H1 (cell line): ENCODE measurements around the gene COL4A1. TPM values are rescaled to one million over a fixed set of nuclear protein-coding genes. Genes with fewer than 3 reads are reported as not detected.

Experiments used
- CTCF ChIA-PET: fragments of 300-600 bp; sonication (Branson Sonifier 250); formaldehyde crosslinking; loops from one replicate; lab custom pipeline; 2021; ENCODE audit not compliant: partially characterized antibody; lab: Charles Lee
- POLR2A ChIA-PET: fragments of 300-600 bp; sonication (Branson Sonifier 250); formaldehyde crosslinking; loops from one replicate; lab custom pipeline; 2021; ENCODE audit warnings: inconsistent platforms; ENCODE audit not compliant: partially characterized antibody; lab: Charles Lee
- DNase-seq, 2 experiments: peaks; one replicate each; pipeline versions ENCODE4 v3.0.0 to v3.0.0-alpha.2; 2010 to 2022; ENCODE audit warnings: low spot score in 2 of 2, low read depth in 1 of 2, mixed read lengths in 1 of 2
- FAIRE-seq: peaks from 2 replicates; lab custom pipeline; 2011; peaks lifted over from hg19 to GRCh38; lab: Jason Lieb, UNC
- H2AFZ ChIP-seq: 2 replicates; pipeline ENCODE4 v1.8.1; 2012; ENCODE audit warnings: low read length, inconsistent platforms
- H2AK5ac ChIP-seq: 2 replicates; pipeline ENCODE4 v1.6.1; 2013; ENCODE audit warnings: low read depth, low read length
- H2BK120ac ChIP-seq: replicated peaks from 2 replicates; pipeline ENCODE3; 2013; ENCODE audit warnings: low read depth, low read length, inconsistent platforms
- H2BK12ac ChIP-seq: 2 replicates; pipeline ENCODE4 v1.6.1; 2013; ENCODE audit warnings: low read depth, low read length
- H2BK15ac ChIP-seq: 2 replicates; pipeline ENCODE4 v1.6.1; 2013; ENCODE audit warnings: low read length
- H2BK20ac ChIP-seq: 2 replicates; pipeline ENCODE4 v1.6.1; 2013; ENCODE audit warnings: low read length
- H2BK5ac ChIP-seq: 2 replicates; pipeline ENCODE4 v1.6.1; 2013; ENCODE audit warnings: low read depth, low read length
- H3K14ac ChIP-seq: 2 replicates; pipeline ENCODE4 v1.6.1; 2013; ENCODE audit warnings: inconsistent platforms; ENCODE audit not compliant: insufficient read length
- H3K18ac ChIP-seq: 2 replicates; pipeline ENCODE4 v1.6.1; 2013; ENCODE audit warnings: low read length; ENCODE audit errors: extremely low read depth
- H3K23ac ChIP-seq: 2 replicates; pipeline ENCODE4 v1.6.1; 2013; ENCODE audit warnings: inconsistent platforms; ENCODE audit not compliant: insufficient read length
- H3K23me2 ChIP-seq: 2 replicates; pipeline ENCODE4 v1.6.1; 2013; ENCODE audit warnings: low read depth, low read length
- H3K27ac ChIP-seq: 2 replicates; pipeline ENCODE4 v1.6.1; 2011; ENCODE audit warnings: low read depth, low read length, inconsistent platforms
- H3K27me3 ChIP-seq, 4 experiments: replicated peaks in 1 of 4; 1 replicate in 1 of 4; 2 replicates in 3 of 4; pipeline versions ENCODE4 v1.6.1 to v1.8.1; 2011 to 2013; ENCODE audit warnings: low read length in 3 of 4, mild to moderate bottlenecking in 3 of 4, inconsistent platforms in 2 of 4, mixed read lengths in 2 of 4, moderate library complexity in 1 of 4; ENCODE audit not compliant: control insufficient read depth in 3 of 4, insufficient read depth in 3 of 4; ENCODE audit errors: extremely low read depth in 1 of 4
- H3K36me3 ChIP-seq, 4 experiments: 2 replicates each; pipeline versions ENCODE4 v1.6.1 to v1.8.1; 2011 to 2013; ENCODE audit warnings: mild to moderate bottlenecking in 4 of 4, low read length in 3 of 4, moderate library complexity in 2 of 4, control low read depth in 1 of 4, inconsistent platforms in 1 of 4; ENCODE audit not compliant: insufficient read depth in 4 of 4, control insufficient read depth in 2 of 4
- H3K4ac ChIP-seq: replicated peaks from 2 replicates; pipeline ENCODE3; 2013; ENCODE audit warnings: low read length, low read depth, mixed read lengths, inconsistent platforms; ENCODE audit not compliant: insufficient read length
- H3K4me1 ChIP-seq, 4 experiments: replicated peaks in 1 of 4; 1 replicate in 1 of 4; 2 replicates in 3 of 4; pipeline versions ENCODE4 v1.6.1 to v1.8.1; 2011 to 2013; ENCODE audit warnings: low read length in 3 of 4, inconsistent platforms in 2 of 4, mixed read lengths in 1 of 4; ENCODE audit not compliant: insufficient read depth in 4 of 4, control insufficient read depth in 3 of 4
- H3K4me2 ChIP-seq, 2 experiments: 2 replicates each; pipeline versions ENCODE4 v1.6.1 to v1.8.1; 2011 to 2013; ENCODE audit warnings: low read depth in 2 of 2, low read length in 2 of 2, control low read depth in 1 of 2, inconsistent platforms in 1 of 2, mild to moderate bottlenecking in 1 of 2; ENCODE audit not compliant: insufficient read depth in 1 of 2
- H3K4me3 ChIP-seq, 4 experiments: fragments of 200-600, 300-600 bp in 1 of 4; sonication (generic), shearing (Covaris generic), sonication (Bioruptor Twin) in 1 of 4; 2 replicates each; pipeline versions ENCODE4 v1.5.1 to v1.8.1; 2011 to 2016; ENCODE audit warnings: low read length in 4 of 4, low read depth in 3 of 4, control low read depth in 2 of 4, inconsistent platforms in 2 of 4, mild to moderate bottlenecking in 2 of 4, mixed read lengths in 1 of 4, moderate library complexity in 1 of 4; ENCODE audit not compliant: insufficient read depth in 2 of 4; ENCODE audit errors: extremely low read depth in 1 of 4
- H3K56ac ChIP-seq: replicated peaks from 2 replicates; pipeline ENCODE3; 2013; ENCODE audit warnings: low read depth, mild to moderate bottlenecking, mixed read lengths, low read length, inconsistent platforms; ENCODE audit not compliant: insufficient read length
- H3K79me1 ChIP-seq: 2 replicates; pipeline ENCODE4 v1.6.1; 2013; ENCODE audit warnings: low read depth, low read length, control low read depth
- H3K79me2 ChIP-seq, 2 experiments: 2 replicates each; pipeline versions ENCODE4 v1.6.1 to v1.8.1; 2012 to 2013; ENCODE audit warnings: low read length in 2 of 2, mild to moderate bottlenecking in 2 of 2, inconsistent platforms in 1 of 2; ENCODE audit not compliant: insufficient read depth in 2 of 2, control insufficient read depth in 1 of 2
- H3K9ac ChIP-seq, 4 experiments: replicated peaks in 1 of 4; 1 replicate in 1 of 4; 2 replicates in 3 of 4; pipeline versions ENCODE4 v1.6.1 to v1.8.1; 2011 to 2013; ENCODE audit warnings: low read depth in 3 of 4, low read length in 3 of 4, control low read depth in 2 of 4, mild to moderate bottlenecking in 2 of 4, moderate library complexity in 2 of 4, inconsistent platforms in 1 of 4; ENCODE audit errors: extremely low read depth in 1 of 4
- H3K9me3 ChIP-seq, 2 experiments: 2 replicates each; pipeline versions ENCODE4 v1.6.1 to v1.8.1; 2012 to 2013; ENCODE audit warnings: mild to moderate bottlenecking in 2 of 2, moderate library complexity in 2 of 2, control low read depth in 1 of 2, inconsistent platforms in 1 of 2, low read depth in 1 of 2, low read length in 1 of 2, mixed read lengths in 1 of 2; ENCODE audit not compliant: insufficient read depth in 2 of 2
- H4K20me1 ChIP-seq, 2 experiments: replicated peaks in 1 of 2; 2 replicates each; pipeline versions ENCODE3 to v1.8.1; 2011 to 2013; ENCODE audit warnings: inconsistent platforms in 2 of 2, low read length in 2 of 2, mild to moderate bottlenecking in 1 of 2; ENCODE audit not compliant: insufficient read depth in 2 of 2, control insufficient read depth in 1 of 2
- H4K5ac ChIP-seq: 2 replicates; pipeline ENCODE4 v1.6.1; 2013; ENCODE audit warnings: low read length, low read depth, mixed read lengths, inconsistent platforms; ENCODE audit not compliant: insufficient read length
- H4K8ac ChIP-seq: 2 replicates; pipeline ENCODE4 v1.8.0; 2013; ENCODE audit warnings: mild to moderate bottlenecking, moderate library complexity, low read length, inconsistent platforms; ENCODE audit not compliant: insufficient read depth; ENCODE audit errors: extremely low read depth
- H4K91ac ChIP-seq: replicated peaks from 2 replicates; pipeline ENCODE3; 2013; ENCODE audit warnings: low read length, mixed read lengths, inconsistent platforms; ENCODE audit not compliant: insufficient read length
- BCL11A ChIP-seq, 2 experiments: IDR thresholded peaks; one replicate each; pipeline ENCODE4 v1.6.1; 2011; ENCODE audit warnings: low read depth in 2 of 2, low read length in 2 of 2, mild to moderate bottlenecking in 2 of 2
- CTBP2 ChIP-seq: IDR thresholded peaks from 2 replicates; pipeline ENCODE4 v1.7.0; 2011; ENCODE audit warnings: borderline replicate concordance, mild to moderate bottlenecking, moderate library complexity, mixed read lengths, low read length; ENCODE audit not compliant: insufficient read depth, insufficient read length
- EP300 ChIP-seq, 2 experiments: IDR thresholded peaks; 1 replicate in 1 of 2; 2 replicates in 1 of 2; pipeline ENCODE4 v1.6.1; 2011 to 2012; ENCODE audit warnings: low read depth in 2 of 2, low read length in 2 of 2, mild to moderate bottlenecking in 2 of 2, borderline replicate concordance in 1 of 2, inconsistent platforms in 1 of 2, moderate library complexity in 1 of 2
- KDM1A ChIP-seq: fragments of 200-600, 300-600 bp; sonication (generic); IDR thresholded peaks from 2 replicates; pipeline ENCODE4 v1.7.1; 2016; ENCODE audit warnings: mild to moderate bottlenecking, low read length, borderline replicate concordance
- RBBP5 ChIP-seq: IDR thresholded peaks from 2 replicates; pipeline ENCODE4 v1.7.1; 2012; ENCODE audit warnings: low read depth, mild to moderate bottlenecking, inconsistent platforms, low read length, moderate library complexity, borderline replicate concordance
- TAF1 ChIP-seq: IDR thresholded peaks from 2 replicates; pipeline ENCODE4 v1.6.1; 2011; ENCODE audit warnings: mild to moderate bottlenecking, low read depth, low read length
- WGBS, 2 experiments: shearing (Covaris generic) in 1 of 2; methylation state at CpG; one replicate each; pipeline versions ENCODE4 v1.1.6 to v1.1.7; 2013 to 2015; ENCODE audit warnings: low lambda C conversion rate in 2 of 2, mixed read lengths in 2 of 2, inconsistent platforms in 1 of 2, low coverage in 1 of 2, missing lambda C conversion rate in 1 of 2; ENCODE audit not compliant: insufficient replicate concordance in 2 of 2, insufficient coverage in 1 of 2, insufficient read length in 1 of 2; ENCODE audit errors: extremely low coverage in 1 of 2, missing lambda C conversion rate in 1 of 2; 5-methylcytosine and 5-hydroxymethylcytosine counted together
- polyA plus RNA-seq, 7 experiments: library from polyadenylated mRNA; depleted of rRNA in 3 of 7; stranded (reverse) in 5 of 7; unstranded in 2 of 7; fragments of >200 nt in 5 of 7; fragments of 200-250 nt in 2 of 7; gene quantifications; 1 replicate in 5 of 7; 2 replicates in 1 of 7; 4 replicates in 1 of 7; pipeline versions ENCODE4 v1.2.1 to v1.2.3, GENCODE V29; 2011 to 2013; ENCODE audit warnings: missing spikeins in 2 of 7, mixed read lengths in 2 of 7
- total RNA-seq: library from RNA; stranded (reverse); fragmentation: NEBNext Ultra II Directional; extraction: Animal tissue kit (Norgen Biotek cat#: 25700); gene quantifications from 2 replicates; pipeline ENCODE4 v1.2.1, GENCODE V29; 2021

COL4A1 gene
- total and polyA plus RNA-seq, 2 of the 8 experiments (the other 6 are each of a cell fraction or from before 2014, with no cell fraction given), result 30.7 to 82.0 TPM

DNA sequence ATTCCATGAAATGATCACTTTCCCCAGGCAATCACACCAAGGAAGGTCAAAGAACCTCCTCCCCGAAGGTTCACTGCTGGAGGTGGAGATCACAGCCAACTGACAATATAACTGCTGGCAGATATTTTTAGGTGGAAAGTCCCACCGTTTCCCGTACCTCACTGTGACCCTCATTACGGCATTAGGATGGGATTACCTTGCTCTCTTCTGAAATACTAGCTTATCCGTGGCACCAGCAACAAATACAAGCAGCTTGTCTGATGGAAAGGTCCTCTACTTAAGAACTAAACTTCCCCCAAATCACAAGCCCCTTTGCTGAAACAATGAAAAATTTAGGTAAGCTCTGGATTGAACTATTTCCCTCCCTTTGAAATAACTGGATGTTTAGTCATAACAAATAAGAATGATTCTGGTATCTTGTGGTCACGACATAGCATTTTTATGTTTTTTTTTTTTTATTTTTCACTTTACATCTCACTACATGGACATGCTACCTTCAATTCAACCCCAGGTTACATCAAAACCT, 178.9 kb downstream of the COL4A1 start:
- Histone ChIP-seq H3K14ac (no peak overlapping the region), H4K91ac (no peak overlapping the region), H3K9ac (no peak overlapping the region), H3K36me3 (no peaks in the 10 kb centered on the region), H3K23ac (no peak overlapping the region), H3K4me3 (no peak overlapping the region), H2BK120ac (no peak overlapping the region), H3K23me2 (no peaks in the 10 kb centered on the region), H3K79me2 (no peaks in the 10 kb centered on the region), H3K56ac (no peak overlapping the region), H2BK12ac (no peak overlapping the region), H2AK5ac (peak overlapping the region; percentile 19; the same call in 1 of the 2 replicates), H2AFZ (no peak overlapping the region), H2BK20ac (0 out of 2 replicates have a peak overlapping the region, but pooled peaks have one; percentile 66), H3K4ac (no peak overlapping the region), H3K79me1 (no peaks in the 10 kb centered on the region), H2BK5ac (no peak overlapping the region), H3K9me3 (no peaks in the 10 kb centered on the region), H4K5ac (no peak overlapping the region), H2BK15ac (peak overlapping the region; percentile 65), H3K27me3 (peaks cover 0 to 4% (median 1%) of the 10 kb centered on the region in 4 experiments; a peak in 2 of 7 replicates), H4K8ac (no peak overlapping the region), H3K4me2 (no peak overlapping the region), H3K4me1 (peaks cover 5 to 19% (median 13%) of the 10 kb centered on the region in 4 experiments; a peak in 5 of 7 replicates), H3K27ac (no peak overlapping the region), H4K20me1 (no peaks in the 10 kb centered on the region), H3K18ac (0 out of 2 replicates have a peak overlapping the region, but pooled peaks have one; percentile 5)
- FAIRE-seq (no peak), DNase-seq (no peak)
- CTCF ChIA-PET, result interaction anchor here (0.5 kb wide), 1 partner anchor 12 kb away, joined by 3 read pairs; no protein-coding TSS in a partner anchor
- WGBS, 2 experiments, result 78% methylated on average over 6 of the region's 6 CpGs; no CpG with 5 or more reads in 1 of the 2 experiments
- POLR2A ChIA-PET, result no interaction called here
- no peak for TF ChIP-seq KDM1A
- TF ChIP-seq RBBP5, result no peak
- no peak for TF ChIP-seq CTBP2
- TF ChIP-seq EP300 (IDR thresholded peaks at IDR 0.05; ENCODE audit: borderline replicate concordance in 1 of 2, low read depth in 2 of 2, low read length in 2 of 2), result no peak
- no peak for TF ChIP-seq TAF1
- TF ChIP-seq BCL11A (IDR thresholded peaks at IDR 0.05; ENCODE audit: low read depth in 2 of 2, low read length in 2 of 2), result no peak
